Chondrocyte (in vitro differentiated cells): ENCODE results near the gene SFSWAP. TPM values are rescaled to one million over a fixed set of nuclear protein-coding genes. Genes with fewer than 3 reads are reported as not detected.

Source experiments
- DNase-seq: peaks from one replicate; pipeline ENCODE4 v3.0.0; 2021; ENCODE audit warnings: mixed read lengths, low spot score
- H3K27ac Mint-ChIP-seq: one replicate; pipeline ENCODE4 v1.8.0; 2021; ENCODE audit warnings: mild to moderate bottlenecking, moderate library complexity, mixed read lengths; ENCODE audit not compliant: unreplicated experiment
- H3K27me3 Mint-ChIP-seq: 2 replicates; pipeline ENCODE4 v1.8.0; 2021; ENCODE audit warnings: low read depth, mixed read lengths
- H3K36me3 Mint-ChIP-seq: 2 replicates; pipeline ENCODE4 v1.8.0; 2021; ENCODE audit warnings: low read depth, mixed read lengths
- H3K4me1 Mint-ChIP-seq: 2 replicates; pipeline ENCODE4 v1.8.0; 2021; ENCODE audit warnings: low read depth, mild to moderate bottlenecking, mixed read lengths
- H3K4me3 Mint-ChIP-seq: one replicate; pipeline ENCODE4 v1.8.0; 2021; ENCODE audit warnings: mild to moderate bottlenecking, moderate library complexity, mixed read lengths; ENCODE audit not compliant: unreplicated experiment
- H3K9me3 Mint-ChIP-seq: 2 replicates; pipeline ENCODE4 v1.8.0; 2021; ENCODE audit warnings: low read depth, mixed read lengths
- CTCF ChIP-seq: fragments of 200-600 bp; sonication (generic); IDR thresholded peaks from 2 replicates; pipeline ENCODE4 v1.5.0; 2021; ENCODE audit warnings: antibody characterized with exemption, mild to moderate bottlenecking, moderate library complexity
- total RNA-seq: library from RNA; stranded (reverse); gene quantifications from 3 replicates; pipeline ENCODE4 v1.2.1, GENCODE V29; 2021

Gene SFSWAP
- total RNA-seq, 1 donor from 2014 or later: 33.0 TPM

GRCh38 chr12:131734336-131735152, 23.7 kb downstream of the SFSWAP start:
- Mint-ChIP-seq H3K9me3 (no peaks in the 10 kb centered on the region), H3K27me3 (no peaks in the 10 kb centered on the region), H3K36me3 (peaks cover 31% of the 10 kb centered on the region), H3K4me1 (peaks cover 16% of the 10 kb centered on the region), H3K27ac (no peak overlapping the region), H3K4me3 (no peak overlapping the region)
- no peak for TF ChIP-seq CTCF
- no peak for DNase-seq

GRCh38 chr12:131735153-131735456, 24.2 kb downstream of the SFSWAP start:
- Mint-ChIP-seq H3K27me3 (no peaks in the 10 kb centered on the region), H3K4me1 (peaks cover 16% of the 10 kb centered on the region), H3K4me3 (no peak overlapping the region), H3K9me3 (no peaks in the 10 kb centered on the region), H3K36me3 (peaks cover 29% of the 10 kb centered on the region), H3K27ac (no peak overlapping the region)
- TF ChIP-seq CTCF: no peak
- DNase-seq: no peak

- peak overlapping the region; percentile 49 for H3K27ac Mint-ChIP-seq
- H3K4me3 Mint-ChIP-seq: no peak overlapping the region
- H3K9me3 Mint-ChIP-seq: no peaks in the 10 kb centered on the region
- TF ChIP-seq CTCF: no peak
- H3K4me1 Mint-ChIP-seq: peaks cover 16% of the 10 kb centered on the region
- H3K36me3 Mint-ChIP-seq: peaks cover 29% of the 10 kb centered on the region
- no peak for DNase-seq
- H3K27me3 Mint-ChIP-seq: no peaks in the 10 kb centered on the region
These were observed 24.9 kb downstream of the SFSWAP start for GRCh38 chr12:131735476-131736445.

DNA sequence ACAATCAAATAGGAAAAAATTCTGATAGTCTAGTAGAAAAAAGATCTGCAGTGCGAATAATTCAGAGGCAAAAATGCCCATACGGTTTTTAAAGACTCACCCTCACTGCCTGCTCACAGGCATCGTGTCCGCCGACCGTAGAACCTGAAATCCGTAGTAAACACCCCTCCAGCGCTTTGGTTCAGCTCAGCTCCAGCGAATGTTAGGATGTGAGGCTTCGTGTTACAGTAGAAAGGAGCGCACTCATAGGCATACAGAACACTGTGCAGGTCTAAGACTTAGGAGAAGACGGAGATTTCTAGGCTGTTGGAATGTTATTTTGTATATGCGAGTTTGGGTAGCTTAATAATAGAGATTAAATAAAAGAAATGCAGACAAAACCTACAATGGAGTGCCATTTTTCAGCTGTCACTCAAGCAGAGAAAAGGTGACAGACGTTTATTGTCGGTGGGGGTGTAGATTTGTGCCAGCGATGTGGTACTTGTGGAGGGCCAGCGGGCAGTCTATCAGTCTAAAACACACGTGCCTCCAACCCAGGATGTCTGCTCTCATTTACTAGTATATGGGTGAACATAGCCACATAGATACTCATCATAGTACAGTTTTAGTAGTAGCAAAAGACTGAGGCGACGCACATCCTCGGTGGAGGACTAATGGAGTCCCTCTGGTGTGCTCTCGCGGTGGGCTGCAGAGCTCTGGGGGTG, 25.7 kb downstream of the SFSWAP start:
- no peak for DNase-seq
- Mint-ChIP-seq H3K4me1 (peaks cover 16% of the 10 kb centered on the region), H3K36me3 (peaks cover 24% of the 10 kb centered on the region), H3K27me3 (no peaks in the 10 kb centered on the region), H3K27ac (peak overlapping the region; percentile 80), H3K4me3 (no peak overlapping the region), H3K9me3 (no peaks in the 10 kb centered on the region)
- no peak for TF ChIP-seq CTCF
